Type B pancreatic cell (in vitro differentiated cells): ENCODE measurements around the gene C9orf40. TPM values are rescaled to one million over a fixed set of nuclear protein-coding genes. Genes with fewer than 3 reads are reported as not detected.

Experiments used
- DNase-seq: peaks from one replicate; pipeline ENCODE4 v3.0.0; 2021; ENCODE audit warnings: mixed read lengths; ENCODE audit not compliant: unreplicated experiment; ENCODE audit errors: extremely low spot score
- H3K27ac Mint-ChIP-seq: 2 replicates; pipeline ENCODE4 v1.8.0; 2021; ENCODE audit warnings: mild to moderate bottlenecking, mixed read lengths
- H3K27me3 Mint-ChIP-seq: 2 replicates; pipeline ENCODE4 v1.8.0; 2021; ENCODE audit warnings: mixed read lengths
- H3K36me3 Mint-ChIP-seq: 2 replicates; pipeline ENCODE4 v1.8.0; 2021; ENCODE audit warnings: mixed read lengths
- H3K4me1 Mint-ChIP-seq: one replicate; pipeline ENCODE4 v1.8.0; 2021; ENCODE audit warnings: mixed read lengths; ENCODE audit not compliant: unreplicated experiment
- H3K4me3 Mint-ChIP-seq: 2 replicates; pipeline ENCODE4 v1.8.0; 2021; ENCODE audit warnings: mild to moderate bottlenecking, mixed read lengths
- H3K9me3 Mint-ChIP-seq: 2 replicates; pipeline ENCODE4 v1.8.0; 2021; ENCODE audit warnings: mixed read lengths
- CTCF ChIP-seq: fragments of 200-600 bp; sonication (generic); conservative IDR thresholded peaks from 2 replicates; pipeline ENCODE4 v1.5.0; 2021; ENCODE audit warnings: antibody characterized with exemption, mild to moderate bottlenecking
- total RNA-seq: library from RNA; stranded (reverse); gene quantifications from 2 replicates; pipeline ENCODE4 v1.2.1, GENCODE V29; 2021; ENCODE audit warnings: low replicate concordance

Gene C9orf40
- total RNA-seq, 1 donor from 2014 or later: 10.4 TPM

- TF ChIP-seq CTCF: no peak
- no peaks in the 10 kb centered on the region for H3K4me1 Mint-ChIP-seq
Measured at GRCh38 chr9:74963056-74963455, 10.3 kb upstream of the C9orf40 start.

GRCh38 chr9:74961496-74961895, 8.8 kb upstream of the C9orf40 start:
- DNase-seq: no peak
- TF ChIP-seq CTCF: no peak
- no peaks in the 10 kb centered on the region for H3K27me3 Mint-ChIP-seq
- H3K36me3 Mint-ChIP-seq: no peaks in the 10 kb centered on the region
- no peak overlapping the region for H3K27ac Mint-ChIP-seq
- no peak overlapping the region for H3K4me3 Mint-ChIP-seq
- H3K9me3 Mint-ChIP-seq: peaks cover 10% of the 10 kb centered on the region
- H3K4me1 Mint-ChIP-seq: no peaks in the 10 kb centered on the region

More at GRCh38 chr9:74963056-74963455, 10.3 kb upstream of the C9orf40 start:
- Mint-ChIP-seq H3K4me3 (no peak overlapping the region), H3K9me3 (peaks cover 10% of the 10 kb centered on the region), H3K36me3 (no peaks in the 10 kb centered on the region), H3K27ac (no peak overlapping the region), H3K27me3 (no peaks in the 10 kb centered on the region)
- no peak for DNase-seq

GRCh38 chr9:74960561-74960960, 7.8 kb upstream of the C9orf40 start:
- DNase-seq: no peak
- TF ChIP-seq CTCF: no peak
- no peak overlapping the region for H3K4me3 Mint-ChIP-seq
- H3K9me3 Mint-ChIP-seq: peaks cover 10% of the 10 kb centered on the region
- no peaks in the 10 kb centered on the region for H3K36me3 Mint-ChIP-seq
- no peaks in the 10 kb centered on the region for H3K27me3 Mint-ChIP-seq
- H3K27ac Mint-ChIP-seq: no peak overlapping the region
- no peaks in the 10 kb centered on the region for H3K4me1 Mint-ChIP-seq

- TF ChIP-seq CTCF: no peak
- no peak for DNase-seq
- Mint-ChIP-seq H3K9me3 (peaks cover 10% of the 10 kb centered on the region), H3K36me3 (no peaks in the 10 kb centered on the region), H3K4me1 (peaks cover 2% of the 10 kb centered on the region), H3K4me3 (no peak overlapping the region), H3K27ac (no peak overlapping the region), H3K27me3 (no peaks in the 10 kb centered on the region)
Measured at GRCh38 chr9:74958587-74958986, 5.9 kb upstream of the C9orf40 start.

GRCh38 chr9:74953235-74953751, 581 bp upstream of the C9orf40 start:
- peaks cover 14% of the 10 kb centered on the region for H3K4me1 Mint-ChIP-seq
- H3K27me3 Mint-ChIP-seq: no peaks in the 10 kb centered on the region
- H3K9me3 Mint-ChIP-seq: no peaks in the 10 kb centered on the region
- DNase-seq: no peak
- no peak for TF ChIP-seq CTCF
- peak overlapping the region; percentile 89 for H3K4me3 Mint-ChIP-seq
- no peaks in the 10 kb centered on the region for H3K36me3 Mint-ChIP-seq
- H3K27ac Mint-ChIP-seq: peak overlapping the region; percentile 85

- TF ChIP-seq CTCF: no peak
- Mint-ChIP-seq H3K9me3 (no peaks in the 10 kb centered on the region), H3K27ac (peak overlapping the region; percentile 92), H3K4me1 (peaks cover 14% of the 10 kb centered on the region), H3K27me3 (no peaks in the 10 kb centered on the region), H3K36me3 (no peaks in the 10 kb centered on the region), H3K4me3 (peak overlapping the region; percentile 99)
- no peak for DNase-seq
Measured at GRCh38 chr9:74951725-74952151, 974 bp downstream of the C9orf40 start.
